HL-60 (cell line): Measurements from ENCODE around the gene ADAMTS17.

Source experiments
- CTCF ChIP-seq: IDR thresholded peaks from one replicate; pipeline ENCODE4 v1.5.1; 2011; ENCODE audit warnings: low read length, control low read depth, inconsistent platforms; ENCODE audit not compliant: insufficient read depth
- SPI1 ChIP-seq: IDR thresholded peaks from 2 replicates; pipeline ENCODE4 v1.6.1; 2012; ENCODE audit warnings: low read depth, mild to moderate bottlenecking, borderline replicate concordance
- TF ChIP-seq, protein P1 (sequence below): IDR thresholded peaks from 2 replicates; pipeline ENCODE4 v1.6.1; 2012; ENCODE audit warnings: low read depth; ENCODE audit not compliant: insufficient replicate concordance

DNA sequence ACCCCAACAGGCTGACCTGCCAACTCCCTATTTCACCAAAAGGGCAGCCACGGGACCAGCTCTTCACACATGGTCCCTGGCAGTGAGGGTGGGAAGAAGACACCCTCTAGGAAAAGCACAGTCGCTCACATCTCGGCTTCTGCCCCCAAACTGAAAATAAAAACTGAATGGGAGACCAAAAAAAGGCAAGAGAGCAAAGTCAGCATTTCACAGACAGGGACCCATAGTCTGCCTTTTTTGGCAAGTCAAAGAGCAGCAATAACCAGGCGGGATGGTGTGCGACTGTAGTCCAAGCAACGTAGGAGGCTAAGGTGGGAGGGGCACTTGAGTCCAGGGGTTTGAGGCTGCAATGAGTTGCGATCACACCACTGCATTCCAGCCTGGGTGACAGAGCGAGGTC is 154.1 kb downstream of the ADAMTS17 start:
- no peak for TF ChIP-seq CTCF
- TF ChIP-seq, protein P1, sequence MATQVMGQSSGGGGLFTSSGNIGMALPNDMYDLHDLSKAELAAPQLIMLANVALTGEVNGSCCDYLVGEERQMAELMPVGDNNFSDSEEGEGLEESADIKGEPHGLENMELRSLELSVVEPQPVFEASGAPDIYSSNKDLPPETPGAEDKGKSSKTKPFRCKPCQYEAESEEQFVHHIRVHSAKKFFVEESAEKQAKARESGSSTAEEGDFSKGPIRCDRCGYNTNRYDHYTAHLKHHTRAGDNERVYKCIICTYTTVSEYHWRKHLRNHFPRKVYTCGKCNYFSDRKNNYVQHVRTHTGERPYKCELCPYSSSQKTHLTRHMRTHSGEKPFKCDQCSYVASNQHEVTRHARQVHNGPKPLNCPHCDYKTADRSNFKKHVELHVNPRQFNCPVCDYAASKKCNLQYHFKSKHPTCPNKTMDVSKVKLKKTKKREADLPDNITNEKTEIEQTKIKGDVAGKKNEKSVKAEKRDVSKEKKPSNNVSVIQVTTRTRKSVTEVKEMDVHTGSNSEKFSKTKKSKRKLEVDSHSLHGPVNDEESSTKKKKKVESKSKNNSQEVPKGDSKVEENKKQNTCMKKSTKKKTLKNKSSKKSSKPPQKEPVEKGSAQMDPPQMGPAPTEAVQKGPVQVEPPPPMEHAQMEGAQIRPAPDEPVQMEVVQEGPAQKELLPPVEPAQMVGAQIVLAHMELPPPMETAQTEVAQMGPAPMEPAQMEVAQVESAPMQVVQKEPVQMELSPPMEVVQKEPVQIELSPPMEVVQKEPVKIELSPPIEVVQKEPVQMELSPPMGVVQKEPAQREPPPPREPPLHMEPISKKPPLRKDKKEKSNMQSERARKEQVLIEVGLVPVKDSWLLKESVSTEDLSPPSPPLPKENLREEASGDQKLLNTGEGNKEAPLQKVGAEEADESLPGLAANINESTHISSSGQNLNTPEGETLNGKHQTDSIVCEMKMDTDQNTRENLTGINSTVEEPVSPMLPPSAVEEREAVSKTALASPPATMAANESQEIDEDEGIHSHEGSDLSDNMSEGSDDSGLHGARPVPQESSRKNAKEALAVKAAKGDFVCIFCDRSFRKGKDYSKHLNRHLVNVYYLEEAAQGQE, result no peak
- TF ChIP-seq SPI1, result no peak
